K562 (cell line): Measurements from ENCODE around the gene IMPDH2. TPM values are rescaled to one million over a fixed set of nuclear protein-coding genes. Genes with fewer than 3 reads are reported as not detected.

Experiments used
- BCOR ChIP-seq: fragments of 450-650 bp; IDR thresholded peaks from 2 replicates; pipeline ENCODE4 v1.6.1; 2016
- CXXC5 ChIP-seq: fragments of 250-450 bp; sonication (Bioruptor Pico); IDR thresholded peaks from 2 replicates; pipeline ENCODE4 v1.8.0; 2022; ENCODE audit warnings: inconsistent platforms, mild to moderate bottlenecking, moderate library complexity
- DDX20 ChIP-seq: fragments of 450-650 bp; IDR thresholded peaks from 2 replicates; pipeline ENCODE4 v1.6.1; 2016; ENCODE audit warnings: missing genetic modification characterization, low read depth, mild to moderate bottlenecking, missing compliant biosample characterization, moderate library complexity
- ELF1 ChIP-seq: fragments of 200-800 bp; sonication (Bioruptor generic); IDR thresholded peaks from 2 replicates; pipeline ENCODE4 v1.6.1; 2016; ENCODE audit warnings: missing genetic modification characterization, missing compliant biosample characterization
- FOS ChIP-seq: IDR thresholded peaks from 3 replicates; pipeline ENCODE4 v1.6.1; 2011; ENCODE audit not compliant: insufficient read length; ENCODE audit errors: extremely low read depth
- GTF2E2 ChIP-seq: fragments of 200-800 bp; sonication (Bioruptor generic); IDR thresholded peaks from 2 replicates; pipeline ENCODE4 v1.6.1; 2016; ENCODE audit warnings: missing genetic modification characterization, missing compliant biosample characterization
- JUNB ChIP-seq: fragments of 450-650 bp; formaldehyde crosslinking; conservative IDR thresholded peaks from 2 replicates; pipeline ENCODE4 v1.4.0; 2020; ENCODE audit warnings: mild to moderate bottlenecking
- MAFK ChIP-seq: IDR thresholded peaks from 2 replicates; pipeline ENCODE4 v1.6.1; 2011; ENCODE audit warnings: low read length, improper control_type of control experiment
- MTA1 ChIP-seq: fragments of 450-650 bp; IDR thresholded peaks from 2 replicates; pipeline ENCODE4 v1.6.1; 2017; ENCODE audit warnings: borderline replicate concordance
- PHF21A ChIP-seq: fragments of 450-650 bp; IDR thresholded peaks from 2 replicates; pipeline ENCODE4 v1.6.1; 2017; ENCODE audit warnings: low read depth, borderline replicate concordance
- POLR3G ChIP-seq: IDR thresholded peaks from 2 replicates; pipeline ENCODE4 v1.6.1; 2011; ENCODE audit not compliant: insufficient read length, insufficient replicate concordance; ENCODE audit errors: extremely low read depth
- SIN3B ChIP-seq: fragments of 450-650 bp; IDR thresholded peaks from 2 replicates; pipeline ENCODE4 v1.6.1; 2017; ENCODE audit warnings: low read depth, mild to moderate bottlenecking, moderate library complexity
- SMARCB1 ChIP-seq: IDR thresholded peaks from 2 replicates; pipeline ENCODE4 v1.6.1; 2011; ENCODE audit warnings: improper control_type of control experiment, low read depth; ENCODE audit not compliant: insufficient read length
- SP1 ChIP-seq: sonication (generic); formaldehyde crosslinking; IDR thresholded peaks from 2 replicates; pipeline ENCODE4 v1.8.1; 2022; ENCODE audit warnings: mild to moderate bottlenecking, missing genetic modification reagents
- SRSF7 ChIP-seq: fragments of 200-400 bp; formaldehyde crosslinking; optimal IDR thresholded peaks from 2 replicates; pipeline ENCODE3; 2017; ENCODE audit warnings: mild to moderate bottlenecking, low read depth, low read length
- XRCC5 ChIP-seq: fragments of 200-400 bp; formaldehyde crosslinking; IDR thresholded peaks from 2 replicates; pipeline ENCODE4 v1.6.1; 2017; ENCODE audit warnings: low read depth, mild to moderate bottlenecking, low read length
- ZC3H11A ChIP-seq: IDR thresholded peaks from 2 replicates; pipeline ENCODE4 v1.6.1; 2012; ENCODE audit warnings: low read depth, low read length, improper control_type of control experiment
- ZNF224 ChIP-seq: sonication (generic); formaldehyde crosslinking; IDR thresholded peaks from 2 replicates; pipeline ENCODE4 v1.8.0; 2022; ENCODE audit warnings: mild to moderate bottlenecking, missing genetic modification reagents
- ZNF444 ChIP-seq: fragments of 250-450 bp; sonication (Bioruptor Pico); IDR thresholded peaks from 2 replicates; pipeline ENCODE4 v1.4.0; 2020; ENCODE audit warnings: mild to moderate bottlenecking, moderate library complexity
- ZNF583 ChIP-seq: fragments of 250-450 bp; sonication (Bioruptor Pico); IDR thresholded peaks from 2 replicates; pipeline ENCODE4 v1.4.0; 2020
- polyA plus RNA-seq, 8 experiments: library from polyadenylated mRNA; depleted of rRNA in 4 of 8; stranded (reverse) in 5 of 8; unstranded in 3 of 8; fragments of >200 nt; fragmentation: Nextera tagmentation in 2 of 8; fragmentation: Illumina TruSeq in 1 of 8; extraction: Ambion mirVana in 2 of 8; extraction: Trizol in 1 of 8; gene quantifications; 2 replicates each; pipeline versions ENCODE4 v1.2.1 to v1.2.3, GENCODE V29; 2011 to 2014; ENCODE audit warnings: inconsistent platforms in 1 of 8, missing spikeins in 1 of 8
- total RNA-seq, 7 experiments: library from RNA; depleted of rRNA in 6 of 7; stranded (reverse); fragments of >200 nt in 6 of 7; fragmentation: Illumina TruSeq in 2 of 7; extraction: Trizol in 2 of 7; gene quantifications; 2 replicates each; pipeline versions ENCODE4 v1.2.1 to v1.2.3, GENCODE V29; 2011 to 2021; ENCODE audit warnings: low replicate concordance in 1 of 7
- TF ChIP-seq, protein P1 (sequence below), 2 experiments: IDR thresholded peaks; 2 replicates each; pipeline ENCODE4 v1.6.1; 2012; ENCODE audit warnings: improper control_type of control experiment in 2 of 2, low read depth in 2 of 2, low read length in 2 of 2, borderline replicate concordance in 1 of 2
- TF ChIP-seq, protein P2 (sequence below): sonication (generic); formaldehyde crosslinking; IDR thresholded peaks from 2 replicates; pipeline ENCODE4 v1.5.0; 2020; ENCODE audit warnings: missing genetic modification reagents
- TF ChIP-seq, protein P3 (sequence below): fragments of 450-650 bp; IDR thresholded peaks from 2 replicates; pipeline ENCODE4 v1.6.1; 2016; ENCODE audit warnings: borderline replicate concordance
- TF ChIP-seq, protein P4 (sequence below): fragments of 450-650 bp; IDR thresholded peaks from 2 replicates; pipeline ENCODE4 v1.6.1; 2016; ENCODE audit warnings: low read depth, mild to moderate bottlenecking, moderate library complexity

Gene IMPDH2
- total and polyA plus RNA-seq, 9 of the 15 experiments (the other 6 are each of a cell fraction or from before 2014, with no cell fraction given) = 318 to 507 (median 366) TPM

DNA sequence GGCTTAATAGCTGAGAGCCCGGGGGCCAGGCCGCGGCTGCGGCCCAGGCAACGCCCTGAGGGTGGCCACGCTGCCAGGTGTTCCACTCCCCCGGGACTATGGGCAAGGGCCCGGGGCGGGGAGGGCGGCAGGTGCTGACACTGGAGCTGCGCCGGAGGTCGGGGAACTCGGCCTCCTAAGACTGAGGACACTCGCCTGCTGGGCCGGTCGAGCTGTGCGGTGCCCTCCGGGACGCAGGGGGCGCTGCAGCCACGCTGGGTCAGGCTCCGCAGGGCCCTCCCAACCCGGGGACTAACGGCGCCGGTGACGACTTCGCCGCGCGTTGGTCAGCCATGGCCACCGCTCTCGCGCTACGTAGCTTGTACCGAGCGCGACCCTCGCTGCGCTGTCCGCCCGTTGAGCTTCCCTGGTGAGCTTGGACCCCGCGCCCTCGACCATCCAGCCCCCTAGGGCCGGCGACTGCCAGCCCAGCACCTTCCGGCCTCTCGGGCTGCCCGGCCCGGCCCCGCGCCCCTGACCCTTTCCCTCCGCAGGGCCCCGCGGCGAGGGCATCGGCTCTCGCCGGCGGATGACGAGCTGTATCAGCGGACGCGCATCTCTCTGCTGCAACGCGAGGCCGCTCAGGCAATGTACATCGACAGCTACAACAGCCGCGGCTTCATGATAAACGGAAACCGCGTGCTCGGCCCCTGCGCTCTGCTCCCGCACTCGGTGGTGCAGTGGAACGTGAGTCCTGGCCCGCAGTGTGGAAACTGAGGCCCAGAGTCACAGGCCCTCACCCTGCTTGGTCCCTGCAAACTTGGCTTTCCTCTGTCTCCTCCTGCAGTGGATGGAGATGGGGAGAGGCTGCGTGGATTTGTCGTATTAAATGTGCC, 7.1 kb downstream of the IMPDH2 start, which contains the start of gene NDUFAF3 (continued):
- TF ChIP-seq, protein P1, sequence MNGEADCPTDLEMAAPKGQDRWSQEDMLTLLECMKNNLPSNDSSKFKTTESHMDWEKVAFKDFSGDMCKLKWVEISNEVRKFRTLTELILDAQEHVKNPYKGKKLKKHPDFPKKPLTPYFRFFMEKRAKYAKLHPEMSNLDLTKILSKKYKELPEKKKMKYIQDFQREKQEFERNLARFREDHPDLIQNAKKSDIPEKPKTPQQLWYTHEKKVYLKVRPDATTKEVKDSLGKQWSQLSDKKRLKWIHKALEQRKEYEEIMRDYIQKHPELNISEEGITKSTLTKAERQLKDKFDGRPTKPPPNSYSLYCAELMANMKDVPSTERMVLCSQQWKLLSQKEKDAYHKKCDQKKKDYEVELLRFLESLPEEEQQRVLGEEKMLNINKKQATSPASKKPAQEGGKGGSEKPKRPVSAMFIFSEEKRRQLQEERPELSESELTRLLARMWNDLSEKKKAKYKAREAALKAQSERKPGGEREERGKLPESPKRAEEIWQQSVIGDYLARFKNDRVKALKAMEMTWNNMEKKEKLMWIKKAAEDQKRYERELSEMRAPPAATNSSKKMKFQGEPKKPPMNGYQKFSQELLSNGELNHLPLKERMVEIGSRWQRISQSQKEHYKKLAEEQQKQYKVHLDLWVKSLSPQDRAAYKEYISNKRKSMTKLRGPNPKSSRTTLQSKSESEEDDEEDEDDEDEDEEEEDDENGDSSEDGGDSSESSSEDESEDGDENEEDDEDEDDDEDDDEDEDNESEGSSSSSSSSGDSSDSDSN (IDR thresholded peaks at IDR 0.05; ENCODE audit: borderline replicate concordance in 1 of 2, low read depth in 2 of 2, low read length in 2 of 2) = 0 out of 4 replicates have a peak, but pooled peaks of 1 of the 2 experiments have one; percentile 34
- TF ChIP-seq ELF1 (tag) = peak; percentile 62; the same call in 1 of the 2 replicates
- TF ChIP-seq FOS = no peak
- TF ChIP-seq XRCC5 = 0 out of 2 replicates have a peak, but pooled peaks have one; percentile 47
- no peak for TF ChIP-seq ZNF583 (CRISPR knock-in tag)
- TF ChIP-seq MAFK = no peak
- no peak; the same call in 1 of the 2 replicates for TF ChIP-seq GTF2E2 (tag)
- TF ChIP-seq JUNB (CRISPR knock-in tag) = no peak
- TF ChIP-seq, protein P2, sequence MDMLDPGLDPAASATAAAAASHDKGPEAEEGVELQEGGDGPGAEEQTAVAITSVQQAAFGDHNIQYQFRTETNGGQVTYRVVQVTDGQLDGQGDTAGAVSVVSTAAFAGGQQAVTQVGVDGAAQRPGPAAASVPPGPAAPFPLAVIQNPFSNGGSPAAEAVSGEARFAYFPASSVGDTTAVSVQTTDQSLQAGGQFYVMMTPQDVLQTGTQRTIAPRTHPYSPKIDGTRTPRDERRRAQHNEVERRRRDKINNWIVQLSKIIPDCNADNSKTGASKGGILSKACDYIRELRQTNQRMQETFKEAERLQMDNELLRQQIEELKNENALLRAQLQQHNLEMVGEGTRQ = no peak
- TF ChIP-seq DDX20 (tag) = no peak
- peak; percentile 84 for TF ChIP-seq SIN3B
- TF ChIP-seq ZNF224 (CRISPR knock-in tag) = no peak
- no peak for TF ChIP-seq ZC3H11A
- 0 out of 2 replicates have a peak, but pooled peaks have one; percentile 3 for TF ChIP-seq MTA1
- peak; percentile 23; the same call in 1 of the 2 replicates for TF ChIP-seq SP1 (CRISPR knock-in tag)
- no peak for TF ChIP-seq BCOR
- TF ChIP-seq SRSF7 = no peak
- TF ChIP-seq, protein P3, sequence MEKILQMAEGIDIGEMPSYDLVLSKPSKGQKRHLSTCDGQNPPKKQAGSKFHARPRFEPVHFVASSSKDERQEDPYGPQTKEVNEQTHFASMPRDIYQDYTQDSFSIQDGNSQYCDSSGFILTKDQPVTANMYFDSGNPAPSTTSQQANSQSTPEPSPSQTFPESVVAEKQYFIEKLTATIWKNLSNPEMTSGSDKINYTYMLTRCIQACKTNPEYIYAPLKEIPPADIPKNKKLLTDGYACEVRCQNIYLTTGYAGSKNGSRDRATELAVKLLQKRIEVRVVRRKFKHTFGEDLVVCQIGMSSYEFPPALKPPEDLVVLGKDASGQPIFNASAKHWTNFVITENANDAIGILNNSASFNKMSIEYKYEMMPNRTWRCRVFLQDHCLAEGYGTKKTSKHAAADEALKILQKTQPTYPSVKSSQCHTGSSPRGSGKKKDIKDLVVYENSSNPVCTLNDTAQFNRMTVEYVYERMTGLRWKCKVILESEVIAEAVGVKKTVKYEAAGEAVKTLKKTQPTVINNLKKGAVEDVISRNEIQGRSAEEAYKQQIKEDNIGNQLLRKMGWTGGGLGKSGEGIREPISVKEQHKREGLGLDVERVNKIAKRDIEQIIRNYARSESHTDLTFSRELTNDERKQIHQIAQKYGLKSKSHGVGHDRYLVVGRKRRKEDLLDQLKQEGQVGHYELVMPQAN = no peak
- TF ChIP-seq PHF21A = no peak
- TF ChIP-seq ZNF444 (CRISPR knock-in tag) = no peak
- TF ChIP-seq, protein P4, sequence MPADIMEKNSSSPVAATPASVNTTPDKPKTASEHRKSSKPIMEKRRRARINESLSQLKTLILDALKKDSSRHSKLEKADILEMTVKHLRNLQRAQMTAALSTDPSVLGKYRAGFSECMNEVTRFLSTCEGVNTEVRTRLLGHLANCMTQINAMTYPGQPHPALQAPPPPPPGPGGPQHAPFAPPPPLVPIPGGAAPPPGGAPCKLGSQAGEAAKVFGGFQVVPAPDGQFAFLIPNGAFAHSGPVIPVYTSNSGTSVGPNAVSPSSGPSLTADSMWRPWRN = no peak
- TF ChIP-seq CXXC5 (CRISPR knock-in tag) = peak; percentile 75
- TF ChIP-seq POLR3G = no peak
- TF ChIP-seq SMARCB1 = no peak
